ENCODE measurements around the gene SEC16A.

GRCh38 chr9:136401173-136401922, 81.5 kb downstream of the SEC16A start:
- TF ChIP-seq POLR2A (IDR thresholded peaks at IDR 0.05) (no peak), POLR2AphosphoS5 (IDR thresholded peaks at IDR 0.05) (no peak), CTCF (IDR thresholded peaks at IDR 0.05) (no peak)

All from suprapubic skin (tissue), 4 donors.